HEK293 (cell line): ENCODE results near the gene TMEM37.

Source experiments
- CTCF ChIA-PET: fragments of 350-600 bp; formaldehyde crosslinking; extraction: SDS; loops from one replicate; lab custom pipeline; 2021; ENCODE audit warnings: antibody characterized with exemption; lab: Yijun Ruan, JAX
- POLR2A ChIA-PET: fragments of 300-600 bp; formaldehyde crosslinking; extraction: SDS; loops from one replicate; lab custom pipeline; 2020; ENCODE audit warnings: antibody characterized with exemption, inconsistent platforms; lab: Yijun Ruan, JAX
- H3K27ac ChIP-seq: fragments of 200-500 bp; sonication (Bioruptor generic); 2 replicates; pipeline ENCODE4 v1.5.1; 2014; ENCODE audit warnings: low read depth, low read length, control low read depth, inconsistent platforms; ENCODE audit errors: extremely low read depth
- H3K36me3 ChIP-seq, 2 experiments: fragments of 200-500 bp in 1 of 2; sonication (Bioruptor generic) in 1 of 2; 1 replicate in 1 of 2; 2 replicates in 1 of 2; pipeline ENCODE4 v1.5.1; 2014 to 2017; ENCODE audit warnings: inconsistent platforms in 2 of 2, low read length in 2 of 2; ENCODE audit not compliant: control insufficient read depth in 2 of 2, insufficient read depth in 1 of 2
- H3K4me1 ChIP-seq: fragments of 200-500 bp; sonication (Bioruptor generic); 2 replicates; pipeline ENCODE4 v1.5.1; 2014; ENCODE audit warnings: mild to moderate bottlenecking, low read length, inconsistent platforms; ENCODE audit not compliant: control insufficient read depth, insufficient read depth
- H3K4me3 ChIP-seq: 2 replicates; pipeline ENCODE4 v1.5.1; 2011; ENCODE audit warnings: low read depth, mild to moderate bottlenecking, control low read depth, low read length, moderate library complexity
- H3K9me3 ChIP-seq: fragments of 200-500 bp; sonication (Bioruptor generic); 2 replicates; pipeline ENCODE4 v1.5.1; 2014; ENCODE audit warnings: low read depth, low read length, inconsistent platforms; ENCODE audit not compliant: control insufficient read depth, insufficient read depth
- FEZF1 ChIP-seq: fragments of 450-650 bp; formaldehyde crosslinking; IDR thresholded peaks from 2 replicates; pipeline ENCODE4 v1.5.1; 2016; ENCODE audit warnings: missing biosample characterization, missing genetic modification characterization
- KLF7 ChIP-seq: fragments of 450-650 bp; formaldehyde crosslinking; IDR thresholded peaks from 2 replicates; pipeline ENCODE4 v1.5.1; 2016; ENCODE audit warnings: missing biosample characterization, missing genetic modification characterization, borderline replicate concordance
- KLF8 ChIP-seq: fragments of 450-650 bp; formaldehyde crosslinking; IDR thresholded peaks from 2 replicates; pipeline ENCODE4 v1.5.1; 2016; ENCODE audit warnings: missing biosample characterization, missing genetic modification characterization
- SCRT2 ChIP-seq: fragments of 450-650 bp; formaldehyde crosslinking; IDR thresholded peaks from 2 replicates; pipeline ENCODE4 v1.5.1; 2016; ENCODE audit warnings: missing biosample characterization, missing genetic modification characterization
- ZBTB8A ChIP-seq: fragments of 450-650 bp; formaldehyde crosslinking; IDR thresholded peaks from 2 replicates; pipeline ENCODE4 v1.5.1; 2016; ENCODE audit warnings: missing biosample characterization, missing genetic modification characterization
- ZFP69B ChIP-seq: fragments of 450-650 bp; formaldehyde crosslinking; IDR thresholded peaks from 2 replicates; pipeline ENCODE4 v1.5.1; 2016; ENCODE audit warnings: missing biosample characterization, missing genetic modification characterization
- ZNF248 ChIP-seq: fragments of 450-650 bp; formaldehyde crosslinking; IDR thresholded peaks from 2 replicates; pipeline ENCODE4 v1.5.1; 2017; ENCODE audit warnings: missing biosample characterization, missing genetic modification characterization
- ZNF350 ChIP-seq: fragments of 450-650 bp; formaldehyde crosslinking; IDR thresholded peaks from 2 replicates; pipeline ENCODE4 v1.5.0; 2017; ENCODE audit warnings: missing biosample characterization, mild to moderate bottlenecking, missing genetic modification characterization
- ZNF366 ChIP-seq: fragments of 450-650 bp; formaldehyde crosslinking; conservative IDR thresholded peaks from 2 replicates; pipeline ENCODE4 v1.5.1; 2016; ENCODE audit warnings: missing biosample characterization, missing genetic modification characterization
- ZNF37A ChIP-seq: fragments of 450-650 bp; IDR thresholded peaks from 2 replicates; pipeline ENCODE4 v1.5.1; 2018; ENCODE audit warnings: missing biosample characterization, missing genetic modification characterization
- ZNF530 ChIP-seq: fragments of 450-650 bp; formaldehyde crosslinking; IDR thresholded peaks from 2 replicates; pipeline ENCODE4 v1.5.1; 2016; ENCODE audit warnings: low read depth, missing biosample characterization, missing genetic modification characterization
- ZNF560 ChIP-seq: fragments of 450-650 bp; formaldehyde crosslinking; IDR thresholded peaks from 2 replicates; pipeline ENCODE4 v1.5.1; 2017; ENCODE audit warnings: missing biosample characterization, missing genetic modification characterization, borderline replicate concordance
- ZNF561 ChIP-seq: fragments of 450-650 bp; IDR thresholded peaks from 2 replicates; pipeline ENCODE4 v1.5.1; 2018; ENCODE audit warnings: missing biosample characterization, missing genetic modification characterization, borderline replicate concordance
- ZNF707 ChIP-seq: fragments of 450-650 bp; formaldehyde crosslinking; IDR thresholded peaks from 2 replicates; pipeline ENCODE4 v1.5.1; 2016; ENCODE audit warnings: missing biosample characterization, missing genetic modification characterization
- ZNF747 ChIP-seq: fragments of 450-650 bp; formaldehyde crosslinking; IDR thresholded peaks from 2 replicates; pipeline ENCODE4 v1.5.1; 2016; ENCODE audit warnings: missing biosample characterization, missing genetic modification characterization
- ZNF76 ChIP-seq: fragments of 450-650 bp; formaldehyde crosslinking; IDR thresholded peaks from 2 replicates; pipeline ENCODE4; 2016; ENCODE audit warnings: low read depth, missing biosample characterization, missing genetic modification characterization, borderline replicate concordance
- ZNF768 ChIP-seq: fragments of 450-650 bp; formaldehyde crosslinking; IDR thresholded peaks from 2 replicates; pipeline ENCODE4 v1.5.1; 2018; ENCODE audit warnings: missing biosample characterization, mild to moderate bottlenecking, missing genetic modification characterization
- ZNF776 ChIP-seq: fragments of 450-650 bp; formaldehyde crosslinking; IDR thresholded peaks from 2 replicates; pipeline ENCODE4 v1.5.0; 2017; ENCODE audit warnings: missing biosample characterization, missing genetic modification characterization, borderline replicate concordance
- ZNF830 ChIP-seq: fragments of 450-650 bp; IDR thresholded peaks from 2 replicates; pipeline ENCODE4 v1.5.0; 2018; ENCODE audit warnings: missing biosample characterization, missing genetic modification characterization, low read depth, mild to moderate bottlenecking, moderate library complexity
- TF ChIP-seq, protein P1 (sequence below): fragments of 450-650 bp; formaldehyde crosslinking; IDR thresholded peaks from 2 replicates; pipeline ENCODE4 v1.5.1; 2016; ENCODE audit warnings: missing biosample characterization, missing genetic modification characterization
- TF ChIP-seq, protein P2 (sequence below): fragments of 450-650 bp; formaldehyde crosslinking; IDR thresholded peaks from 2 replicates; pipeline ENCODE4 v1.5.1; 2017; ENCODE audit warnings: missing biosample characterization, missing genetic modification characterization
- TF ChIP-seq, protein P3 (sequence below): fragments of 450-650 bp; formaldehyde crosslinking; IDR thresholded peaks from 2 replicates; pipeline ENCODE4 v1.5.1; 2016; ENCODE audit warnings: missing biosample characterization, missing genetic modification characterization
- TF ChIP-seq, protein P4 (sequence below): fragments of 450-650 bp; formaldehyde crosslinking; IDR thresholded peaks from 2 replicates; pipeline ENCODE4 v1.5.1; 2016; ENCODE audit warnings: missing biosample characterization, missing genetic modification characterization
- TF ChIP-seq, protein P5 (sequence below): fragments of 450-650 bp; formaldehyde crosslinking; IDR thresholded peaks from 2 replicates; pipeline ENCODE4 v1.5.1; 2016; ENCODE audit warnings: missing biosample characterization, missing genetic modification characterization

The TMEM37 gene

DNA sequence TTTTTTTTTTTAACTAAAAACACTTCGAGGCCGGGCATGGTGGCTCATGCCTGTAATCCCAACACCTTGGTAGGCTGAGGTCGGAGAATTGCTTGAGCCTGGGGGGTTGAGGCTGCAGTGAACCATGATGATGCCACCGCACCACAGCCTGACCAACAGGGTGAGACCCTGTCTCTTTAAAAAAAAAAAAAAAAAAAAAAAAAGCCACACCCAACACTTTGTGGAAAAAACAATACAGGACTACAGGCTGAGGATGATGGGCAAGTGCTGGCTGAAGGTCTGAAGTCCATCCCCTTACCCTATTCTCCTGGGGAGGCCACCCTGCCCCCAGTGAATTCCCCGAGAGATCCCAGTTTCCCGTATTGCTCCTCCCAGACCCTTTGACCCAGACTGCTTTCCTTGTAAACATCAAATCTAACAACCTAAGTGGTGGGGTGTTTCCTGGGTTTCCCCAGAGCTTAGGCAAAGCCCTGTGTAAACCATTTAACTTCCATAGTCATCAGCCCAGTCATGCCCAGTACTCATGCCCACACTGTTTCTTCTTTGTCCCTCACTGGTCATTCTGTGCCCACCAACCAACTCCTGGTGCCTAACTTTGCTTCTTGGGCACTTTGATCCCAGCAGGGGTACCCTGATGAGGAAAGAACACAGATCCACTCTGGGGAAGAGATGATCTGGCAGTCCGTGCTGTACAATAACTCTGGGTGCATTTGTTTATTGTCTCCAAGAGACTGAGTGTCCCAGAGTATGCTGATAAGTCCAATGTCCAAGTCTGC is 5.8 kb upstream of the TMEM37 start:
- CTCF ChIA-PET, result no interaction called here
- no peaks in the 10 kb centered on the region for H3K4me1 ChIP-seq

DNA sequence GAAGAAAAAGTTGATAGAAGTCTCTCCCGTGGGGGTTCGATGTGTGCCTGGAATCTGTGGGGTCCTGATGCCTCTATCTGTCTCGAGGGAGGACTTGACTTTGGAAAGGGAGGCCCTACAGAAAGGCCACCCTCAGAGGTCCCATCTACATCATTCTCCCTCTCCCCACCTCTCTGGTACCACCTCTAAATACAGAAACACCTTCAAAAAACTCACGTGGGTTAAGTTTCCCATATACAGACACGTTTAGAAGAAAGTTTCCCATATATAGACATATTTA is 5.3 kb upstream of the TMEM37 start:
- H3K9me3 ChIP-seq, result no peaks in the 10 kb centered on the region
- H3K4me3 ChIP-seq, result no peak overlapping the region
- no peak overlapping the region for H3K27ac ChIP-seq
- H3K4me1 ChIP-seq, result no peaks in the 10 kb centered on the region
- H3K36me3 ChIP-seq, result no peaks in the 10 kb centered on the region
- POLR2A ChIA-PET, result no interaction called here
- TF ChIP-seq KLF8 (tag by site-specific recombination), result no peak
- no peak for TF ChIP-seq ZNF776 (tag by site-specific recombination)
- no peak for TF ChIP-seq ZNF560 (tag by site-specific recombination)
- TF ChIP-seq ZNF747 (tag by site-specific recombination), result no peak
- TF ChIP-seq KLF7 (tag by site-specific recombination), result no peak
- no peak for TF ChIP-seq ZNF830 (tag by site-specific recombination)
- no peak for TF ChIP-seq ZFP69B (tag by site-specific recombination)
- TF ChIP-seq, protein P1, sequence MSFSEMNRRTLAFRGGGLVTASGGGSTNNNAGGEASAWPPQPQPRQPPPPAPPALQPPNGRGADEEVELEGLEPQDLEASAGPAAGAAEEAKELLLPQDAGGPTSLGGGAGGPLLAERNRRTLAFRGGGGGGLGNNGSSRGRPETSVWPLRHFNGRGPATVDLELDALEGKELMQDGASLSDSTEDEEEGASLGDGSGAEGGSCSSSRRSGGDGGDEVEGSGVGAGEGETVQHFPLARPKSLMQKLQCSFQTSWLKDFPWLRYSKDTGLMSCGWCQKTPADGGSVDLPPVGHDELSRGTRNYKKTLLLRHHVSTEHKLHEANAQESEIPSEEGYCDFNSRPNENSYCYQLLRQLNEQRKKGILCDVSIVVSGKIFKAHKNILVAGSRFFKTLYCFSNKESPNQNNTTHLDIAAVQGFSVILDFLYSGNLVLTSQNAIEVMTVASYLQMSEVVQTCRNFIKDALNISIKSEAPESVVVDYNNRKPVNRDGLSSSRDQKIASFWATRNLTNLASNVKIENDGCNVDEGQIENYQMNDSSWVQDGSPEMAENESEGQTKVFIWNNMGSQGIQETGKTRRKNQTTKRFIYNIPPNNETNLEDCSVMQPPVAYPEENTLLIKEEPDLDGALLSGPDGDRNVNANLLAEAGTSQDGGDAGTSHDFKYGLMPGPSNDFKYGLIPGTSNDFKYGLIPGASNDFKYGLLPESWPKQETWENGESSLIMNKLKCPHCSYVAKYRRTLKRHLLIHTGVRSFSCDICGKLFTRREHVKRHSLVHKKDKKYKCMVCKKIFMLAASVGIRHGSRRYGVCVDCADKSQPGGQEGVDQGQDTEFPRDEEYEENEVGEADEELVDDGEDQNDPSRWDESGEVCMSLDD, result no peak
- TF ChIP-seq ZNF37A, result no peak
- no peak for TF ChIP-seq ZNF561 (tag by site-specific recombination)
- TF ChIP-seq, protein P2, sequence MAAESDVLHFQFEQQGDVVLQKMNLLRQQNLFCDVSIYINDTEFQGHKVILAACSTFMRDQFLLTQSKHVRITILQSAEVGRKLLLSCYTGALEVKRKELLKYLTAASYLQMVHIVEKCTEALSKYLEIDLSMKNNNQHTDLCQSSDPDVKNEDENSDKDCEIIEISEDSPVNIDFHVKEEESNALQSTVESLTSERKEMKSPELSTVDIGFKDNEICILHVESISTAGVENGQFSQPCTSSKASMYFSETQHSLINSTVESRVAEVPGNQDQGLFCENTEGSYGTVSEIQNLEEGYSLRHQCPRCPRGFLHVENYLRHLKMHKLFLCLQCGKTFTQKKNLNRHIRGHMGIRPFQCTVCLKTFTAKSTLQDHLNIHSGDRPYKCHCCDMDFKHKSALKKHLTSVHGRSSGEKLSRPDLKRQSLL, result no peak
- TF ChIP-seq, protein P3, sequence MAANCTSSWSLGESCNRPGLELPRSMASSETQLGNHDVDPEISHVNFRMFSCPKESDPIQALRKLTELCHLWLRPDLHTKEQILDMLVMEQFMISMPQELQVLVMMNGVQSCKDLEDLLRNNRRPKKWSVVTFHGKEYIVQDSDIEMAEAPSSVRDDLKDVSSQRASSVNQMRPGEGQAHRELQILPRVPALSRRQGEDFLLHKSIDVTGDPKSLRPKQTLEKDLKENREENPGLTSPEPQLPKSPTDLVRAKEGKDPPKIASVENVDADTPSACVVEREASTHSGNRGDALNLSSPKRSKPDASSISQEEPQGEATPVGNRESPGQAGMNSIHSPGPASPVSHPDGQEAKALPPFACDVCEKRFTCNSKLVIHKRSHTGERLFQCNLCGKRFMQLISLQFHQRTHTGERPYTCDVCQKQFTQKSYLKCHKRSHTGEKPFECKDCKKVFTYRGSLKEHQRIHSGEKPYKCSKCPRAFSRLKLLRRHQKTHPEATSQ (tag by site-specific recombination), result no peak
- no peak for TF ChIP-seq SCRT2 (tag by site-specific recombination)
- no peak for TF ChIP-seq ZNF768 (tag by site-specific recombination)
- TF ChIP-seq, protein P4, sequence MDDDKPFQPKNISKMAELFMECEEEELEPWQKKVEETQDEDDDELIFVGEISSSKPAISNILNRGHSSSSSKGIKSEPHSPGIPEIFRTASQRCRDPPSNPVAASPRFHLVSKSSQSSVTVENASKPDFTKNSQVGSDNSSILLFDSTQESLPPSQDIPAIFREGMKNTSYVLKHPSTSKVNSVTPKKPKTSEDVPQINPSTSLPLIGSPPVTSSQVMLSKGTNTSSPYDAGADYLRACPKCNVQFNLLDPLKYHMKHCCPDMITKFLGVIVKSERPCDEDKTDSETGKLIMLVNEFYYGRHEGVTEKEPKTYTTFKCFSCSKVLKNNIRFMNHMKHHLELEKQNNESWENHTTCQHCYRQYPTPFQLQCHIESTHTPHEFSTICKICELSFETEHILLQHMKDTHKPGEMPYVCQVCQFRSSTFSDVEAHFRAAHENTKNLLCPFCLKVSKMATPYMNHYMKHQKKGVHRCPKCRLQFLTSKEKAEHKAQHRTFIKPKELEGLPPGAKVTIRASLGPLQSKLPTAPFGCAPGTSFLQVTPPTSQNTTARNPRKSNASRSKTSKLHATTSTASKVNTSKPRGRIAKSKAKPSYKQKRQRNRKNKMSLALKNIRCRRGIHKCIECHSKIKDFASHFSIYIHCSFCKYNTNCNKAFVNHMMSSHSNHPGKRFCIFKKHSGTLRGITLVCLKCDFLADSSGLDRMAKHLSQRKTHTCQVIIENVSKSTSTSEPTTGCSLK (tag by site-specific recombination), result no peak
- no peak for TF ChIP-seq ZNF530 (tag by site-specific recombination)
- CTCF ChIA-PET, result no interaction called here

More for the DNA sequence above, 5.8 kb upstream of the TMEM37 start:
- H3K4me3 ChIP-seq, result no peak overlapping the region
- H3K9me3 ChIP-seq, result no peaks in the 10 kb centered on the region
- POLR2A ChIA-PET, result no interaction called here
- H3K36me3 ChIP-seq, result no peaks in the 10 kb centered on the region
- TF ChIP-seq FEZF1 (tag by site-specific recombination) (no peak), ZNF366 (tag by site-specific recombination) (no peak), ZNF707 (no peak), ZBTB8A (tag by site-specific recombination) (no peak), ZNF350 (tag by site-specific recombination) (no peak), ZNF76 (no peak), ZNF560 (tag by site-specific recombination) (no peak), ZNF248 (tag by site-specific recombination) (no peak)
- TF ChIP-seq, protein P5, sequence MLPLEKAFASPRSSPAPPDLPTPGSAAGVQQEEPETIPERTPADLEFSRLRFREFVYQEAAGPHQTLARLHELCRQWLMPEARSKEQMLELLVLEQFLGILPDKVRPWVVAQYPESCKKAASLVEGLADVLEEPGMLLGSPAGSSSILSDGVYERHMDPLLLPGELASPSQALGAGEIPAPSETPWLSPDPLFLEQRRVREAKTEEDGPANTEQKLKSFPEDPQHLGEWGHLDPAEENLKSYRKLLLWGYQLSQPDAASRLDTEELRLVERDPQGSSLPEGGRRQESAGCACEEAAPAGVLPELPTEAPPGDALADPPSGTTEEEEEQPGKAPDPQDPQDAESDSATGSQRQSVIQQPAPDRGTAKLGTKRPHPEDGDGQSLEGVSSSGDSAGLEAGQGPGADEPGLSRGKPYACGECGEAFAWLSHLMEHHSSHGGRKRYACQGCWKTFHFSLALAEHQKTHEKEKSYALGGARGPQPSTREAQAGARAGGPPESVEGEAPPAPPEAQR (tag by site-specific recombination), result no peak
- no peak overlapping the region for H3K27ac ChIP-seq
